EH (cell line): ENCODE results near the gene PROSER2.
A peak's percentile ranks its signal among the peaks of the same experiment; 100 is the strongest.

Source experiments
- DNase-seq: peaks from one replicate; pipeline ENCODE4 v3.0.0-alpha.2; 2015; ENCODE audit warnings: low read depth

Gene PROSER2

DNA sequence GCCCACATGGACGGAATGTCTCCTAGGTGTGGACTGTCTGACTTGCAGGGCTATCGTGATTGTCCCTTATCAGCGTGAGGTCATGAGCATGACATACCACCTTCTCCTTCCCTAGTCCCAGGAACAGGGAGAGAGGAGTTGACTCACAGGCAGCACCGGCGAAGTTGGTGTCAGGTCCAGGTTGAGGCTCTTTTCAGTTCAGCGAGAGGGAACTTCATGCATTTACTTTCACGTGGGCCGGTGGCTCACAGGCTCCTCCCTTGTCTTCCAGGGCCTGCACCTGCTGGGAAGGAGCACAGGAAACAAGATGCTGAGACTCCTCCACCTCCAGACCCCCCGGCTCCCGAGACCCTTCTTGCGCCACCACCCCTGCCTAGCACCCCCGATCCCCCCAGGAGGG, 46.1 kb downstream of the PROSER2 start:
- no peak for DNase-seq

DNA sequence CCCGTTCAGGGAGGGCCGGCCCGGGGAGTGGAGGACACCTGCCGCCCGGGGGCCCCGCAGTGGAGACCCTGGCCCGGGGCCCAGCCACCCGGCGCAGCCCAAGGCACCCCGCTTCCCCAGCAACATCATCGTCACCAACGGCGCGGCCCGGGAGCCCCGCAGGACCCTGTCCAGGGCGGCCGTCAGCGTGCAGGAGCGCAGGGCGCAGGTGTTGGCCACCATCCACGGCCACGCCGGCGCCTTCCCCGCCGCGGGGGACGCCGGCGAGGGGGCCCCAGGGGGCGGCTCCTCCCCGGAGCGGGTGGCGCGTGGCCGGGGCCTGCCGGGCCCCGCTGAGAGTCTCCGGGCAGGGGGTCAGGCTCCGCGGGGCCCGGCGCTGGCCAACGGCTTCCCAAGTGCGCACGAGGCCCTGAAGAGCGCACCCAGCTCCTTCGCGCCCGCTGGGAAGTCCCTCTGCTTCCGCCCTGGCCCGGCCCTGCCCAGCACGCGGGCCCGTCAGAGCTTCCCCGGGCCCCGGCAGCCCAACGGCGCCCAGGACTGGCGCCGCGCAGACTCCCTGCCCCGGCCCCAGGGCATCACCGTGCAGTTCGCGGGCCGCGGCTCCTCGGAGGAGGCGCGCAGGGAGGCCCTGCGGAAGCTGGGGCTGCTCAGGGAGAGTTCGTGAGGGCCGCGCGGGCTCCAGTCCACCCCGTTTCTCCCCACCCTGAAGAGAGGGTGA, 46.7 kb downstream of the PROSER2 start:
- peak; percentile 18 for DNase-seq

- DNase-seq = no peak
Observed at GRCh38 chr10:11870461-11870780, 47.3 kb downstream of the PROSER2 start.

GRCh38 chr10:11870900-11871400, 47.8 kb downstream of the PROSER2 start:
- DNase-seq = no peak

GRCh38 chr10:11871466-11871865, 48.3 kb downstream of the PROSER2 start:
- peak; percentile 4 for DNase-seq

DNA sequence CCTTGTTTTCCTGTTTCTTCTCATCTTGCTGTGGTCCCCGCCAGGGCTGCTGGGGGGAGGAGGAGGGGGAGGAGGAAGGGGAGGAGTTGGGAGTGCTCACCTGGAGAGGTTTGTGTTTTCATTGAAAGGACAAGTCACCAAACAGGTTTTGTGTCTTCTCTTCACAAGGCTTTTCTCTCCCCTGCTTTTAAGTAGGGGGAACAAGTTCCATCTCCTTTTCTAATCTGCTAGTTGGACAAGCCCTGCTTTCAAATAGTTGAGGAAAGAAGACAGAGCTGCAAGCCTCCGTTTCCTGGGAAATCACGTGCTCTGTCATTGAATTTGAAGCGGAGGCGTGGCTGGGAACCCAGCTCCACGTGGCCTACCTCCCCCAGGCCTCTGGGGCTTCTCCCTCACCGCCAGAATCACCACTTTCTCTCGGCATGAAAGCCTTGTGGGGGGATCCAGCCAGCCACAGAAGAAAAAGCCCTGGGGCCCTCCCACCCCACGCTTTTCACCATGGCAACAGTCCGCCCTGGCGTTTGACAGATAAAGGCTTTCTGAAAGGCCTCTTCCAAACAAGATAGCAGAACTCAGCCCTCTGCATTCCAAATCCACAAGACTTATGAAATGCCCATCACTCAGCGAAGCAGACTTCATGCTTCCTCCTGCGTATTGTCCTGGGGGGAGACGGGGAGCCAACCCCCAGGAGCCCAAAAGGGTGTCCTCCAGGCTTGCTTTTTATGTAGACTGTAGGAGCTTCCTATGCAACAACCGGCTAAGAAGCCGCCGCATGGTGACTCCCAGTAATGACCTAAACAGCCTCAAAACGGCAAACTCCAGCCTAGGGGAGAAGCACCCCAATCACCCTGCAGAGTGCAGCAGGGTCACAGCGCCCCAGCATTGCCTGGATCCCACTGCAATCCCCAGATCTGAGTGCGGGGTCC, 51.7 kb downstream of the PROSER2 start:
- peak; percentile 11 for DNase-seq

DNA sequence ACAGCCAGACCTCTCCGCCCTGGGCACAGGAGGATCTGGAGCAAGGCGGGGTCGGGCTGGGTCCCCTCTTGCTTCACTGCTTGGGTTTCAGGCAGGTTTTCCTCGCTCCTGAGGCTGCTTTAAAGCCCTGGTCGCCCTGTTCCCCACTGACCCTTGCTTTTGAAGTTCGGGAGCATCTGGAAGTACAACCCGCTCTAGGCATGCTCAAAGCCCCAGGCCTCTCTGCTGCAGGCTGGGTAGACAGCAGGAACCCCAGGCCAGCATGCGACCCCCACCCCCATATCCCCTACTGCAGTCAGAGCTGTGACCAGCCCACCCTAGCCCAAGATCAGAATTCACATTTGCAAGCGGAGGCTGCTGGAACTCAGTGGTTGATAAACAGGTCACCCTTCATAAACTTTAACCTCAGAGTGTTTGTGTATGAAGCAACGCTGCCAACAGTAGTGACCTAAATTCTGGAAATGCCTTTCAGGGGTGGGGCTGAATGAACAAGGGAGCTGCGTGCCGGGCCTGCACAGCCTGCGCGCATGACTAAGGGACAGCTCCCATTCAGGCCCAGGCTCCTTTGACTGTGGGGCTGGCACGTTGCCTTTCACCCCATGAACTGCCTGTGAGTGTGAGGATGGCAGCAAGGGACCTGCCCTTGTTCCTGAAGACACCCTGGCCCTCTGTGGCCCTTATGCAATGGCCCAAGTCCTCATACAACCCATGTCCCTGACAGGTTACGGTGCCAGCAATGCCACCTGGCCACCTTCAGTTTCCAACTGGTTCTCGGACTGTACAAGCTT, 52.5 kb downstream of the PROSER2 start:
- DNase-seq = peak; percentile 95

DNA sequence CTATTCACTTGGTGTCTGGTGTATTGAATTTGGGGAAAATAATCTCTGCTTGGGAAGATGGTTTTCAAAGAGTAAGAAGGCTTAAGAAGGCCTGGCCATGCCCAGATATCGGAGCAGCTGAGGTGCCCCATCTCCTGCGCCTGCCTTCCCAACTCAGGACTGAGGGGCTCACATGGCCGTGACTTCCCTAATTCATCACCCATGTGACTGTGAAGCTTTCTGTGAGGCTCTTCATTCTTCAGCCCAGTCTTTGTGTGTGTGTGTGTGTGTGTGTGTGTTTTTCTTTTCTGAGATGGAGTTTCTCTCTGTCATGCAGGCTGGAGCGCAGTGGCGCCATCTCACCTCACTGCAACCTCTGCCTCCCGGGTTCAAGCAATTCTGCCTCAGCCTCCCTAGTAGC, 53.2 kb downstream of the PROSER2 start:
- no peak for DNase-seq

DNA sequence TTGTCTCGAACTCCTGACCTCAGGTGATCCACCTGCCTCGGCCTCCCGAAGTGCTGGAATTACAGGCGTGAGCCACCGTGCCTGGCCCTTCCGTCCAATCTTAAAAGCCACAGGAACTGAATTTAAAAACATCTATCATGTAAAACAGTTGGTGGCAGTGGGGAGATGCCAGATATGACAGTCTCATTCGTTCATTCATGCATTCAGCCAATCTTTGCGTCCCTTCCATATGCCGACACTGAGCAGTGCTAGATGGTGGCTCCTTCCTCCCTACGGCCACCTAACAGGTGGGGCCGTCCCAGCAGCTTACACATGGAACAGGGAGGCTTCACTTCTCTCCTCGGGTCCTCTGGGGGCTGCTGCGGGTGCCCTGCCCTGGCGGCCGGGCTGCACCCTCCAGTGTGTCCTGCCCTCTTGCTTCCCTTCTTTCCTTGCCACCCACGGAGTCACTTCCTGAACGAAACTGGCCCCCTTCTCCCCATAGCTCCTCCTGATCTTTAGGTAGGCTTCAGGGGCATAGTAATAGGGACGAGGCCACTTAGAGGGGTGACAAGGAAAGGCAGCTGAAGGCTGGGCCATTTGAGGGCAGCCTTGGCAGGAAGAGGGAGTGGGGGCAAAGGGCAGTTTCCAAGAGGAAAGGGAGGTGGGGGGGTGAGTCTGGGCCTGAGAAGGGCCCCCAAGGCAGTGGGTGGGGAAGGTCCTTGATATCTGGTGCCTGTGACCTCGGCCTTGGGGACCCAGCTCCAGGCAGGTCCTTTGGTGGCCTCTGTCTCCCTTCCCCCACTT, 53.8 kb downstream of the PROSER2 start:
- DNase-seq = no peak

GRCh38 chr10:11877591-11877905, 54.4 kb downstream of the PROSER2 start:
- no peak for DNase-seq

DNA sequence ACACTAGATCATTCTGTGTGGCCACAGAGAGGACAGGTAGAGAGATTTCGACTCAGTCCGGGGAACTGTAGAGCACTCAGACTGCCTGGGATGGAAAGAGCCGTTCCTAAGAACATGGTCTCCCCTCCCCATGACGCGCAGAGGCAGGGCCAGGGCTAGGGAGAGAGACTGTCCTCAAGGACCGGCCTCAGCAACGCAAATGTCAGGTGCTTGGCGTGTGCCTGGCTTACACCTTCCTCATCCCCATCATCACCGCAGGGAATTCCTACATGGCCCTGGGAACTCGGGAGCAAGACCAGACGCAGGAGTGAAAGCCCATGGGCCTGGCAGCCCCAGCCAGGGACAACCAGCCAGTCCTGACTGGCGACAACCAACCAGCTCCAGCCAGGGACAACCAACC, 55.6 kb downstream of the PROSER2 start:
- DNase-seq = no peak

DNA sequence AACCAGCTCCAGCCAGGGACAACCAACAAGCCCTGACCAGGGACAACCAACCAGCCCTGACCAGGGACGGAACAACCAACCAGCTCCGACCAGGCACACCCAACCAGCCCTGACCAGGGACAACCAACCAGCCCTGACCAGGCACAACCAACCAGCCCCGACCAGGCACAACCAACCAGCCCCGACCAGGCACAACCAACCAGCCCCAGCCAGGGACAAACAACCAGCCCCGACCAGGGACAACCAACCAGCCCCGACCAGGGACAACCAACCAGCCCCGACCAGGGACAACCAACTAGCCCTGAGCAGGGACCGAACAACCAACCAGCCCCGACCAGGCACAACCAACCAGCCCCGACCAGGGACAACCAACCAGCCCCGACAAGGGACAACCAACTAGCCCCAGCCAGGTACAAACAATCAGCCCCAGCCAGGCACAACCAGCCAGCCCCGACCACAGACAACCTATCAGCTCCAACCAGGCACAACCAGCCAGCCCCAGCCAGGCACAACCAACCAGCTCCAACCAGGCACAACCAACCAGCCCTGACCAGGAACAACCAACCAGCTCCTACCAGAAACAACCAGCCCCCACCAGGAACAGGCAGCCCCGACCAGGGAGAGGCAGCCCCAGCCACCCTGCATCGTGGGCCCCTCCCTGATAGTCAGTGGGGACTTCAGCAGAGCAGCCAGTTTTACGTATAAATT, 56.4 kb downstream of the PROSER2 start:
- DNase-seq = no peak

DNA sequence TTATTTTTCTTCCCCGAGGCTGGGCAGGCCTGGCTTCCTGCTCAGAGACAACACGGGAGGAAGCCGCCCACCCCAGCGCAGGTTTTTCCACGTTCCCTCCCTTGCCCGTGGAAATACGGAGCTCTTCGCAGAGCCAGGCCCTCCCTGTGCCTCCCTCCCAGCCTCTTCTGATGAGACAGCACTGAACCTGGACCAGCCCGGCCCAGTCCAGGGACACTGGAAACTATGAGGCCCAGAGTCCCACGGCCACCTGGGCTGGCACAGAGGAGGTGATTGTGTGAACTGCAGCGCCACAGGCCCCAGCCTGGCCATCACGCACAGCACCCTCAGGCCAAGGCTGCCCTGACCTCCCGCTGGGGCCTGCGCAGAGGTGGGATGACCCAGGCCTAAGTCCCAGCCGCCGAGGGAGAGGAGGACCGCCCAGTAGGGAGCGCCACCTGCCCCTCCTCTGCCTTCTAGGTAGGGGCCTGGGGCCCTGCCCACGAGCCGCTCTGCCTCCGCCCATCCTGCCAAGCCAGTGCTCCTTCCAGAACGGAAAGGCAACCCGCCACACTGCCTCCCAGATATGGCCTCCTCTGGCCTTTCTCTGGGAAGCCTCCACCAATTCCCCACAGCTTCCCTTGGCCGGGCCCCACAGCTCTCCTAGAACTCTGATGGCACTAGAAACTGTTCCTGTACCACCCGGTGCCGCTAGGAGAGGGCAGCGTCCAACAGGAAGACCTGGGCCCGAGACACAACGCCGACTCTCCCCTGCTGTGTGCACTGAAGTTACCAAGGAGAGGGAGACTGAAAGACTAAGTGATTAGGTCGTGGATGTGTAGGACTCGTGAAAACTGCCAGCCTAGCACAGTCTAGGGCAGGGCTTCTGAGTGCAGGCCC, 57.2 kb downstream of the PROSER2 start:
- DNase-seq = no peak

DNA sequence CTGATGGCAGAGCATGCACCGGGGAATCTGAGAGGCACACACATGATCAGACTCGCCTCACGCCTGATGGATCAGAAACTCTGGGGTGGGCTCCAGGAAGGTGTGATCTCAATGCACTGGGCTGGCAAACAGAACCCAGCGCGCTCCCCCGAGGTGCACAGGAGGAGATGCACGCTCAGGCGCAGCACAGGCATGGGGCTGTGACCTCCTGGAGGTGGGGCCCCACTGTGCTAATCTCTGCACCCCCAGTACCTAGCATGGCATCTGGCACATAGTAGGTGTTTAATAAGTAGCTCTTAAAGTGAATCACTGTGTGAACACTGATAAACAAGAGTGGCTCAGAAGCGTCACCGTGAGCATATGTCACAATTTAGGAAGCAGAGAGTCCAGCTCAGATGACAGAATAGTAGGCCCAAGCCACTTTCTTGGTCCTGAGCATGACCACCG, 57.9 kb downstream of the PROSER2 start:
- no peak for DNase-seq

- DNase-seq = peak; percentile 41
Observed at GRCh38 chr10:11881477-11882417, 58.6 kb downstream of the PROSER2 start.

DNA sequence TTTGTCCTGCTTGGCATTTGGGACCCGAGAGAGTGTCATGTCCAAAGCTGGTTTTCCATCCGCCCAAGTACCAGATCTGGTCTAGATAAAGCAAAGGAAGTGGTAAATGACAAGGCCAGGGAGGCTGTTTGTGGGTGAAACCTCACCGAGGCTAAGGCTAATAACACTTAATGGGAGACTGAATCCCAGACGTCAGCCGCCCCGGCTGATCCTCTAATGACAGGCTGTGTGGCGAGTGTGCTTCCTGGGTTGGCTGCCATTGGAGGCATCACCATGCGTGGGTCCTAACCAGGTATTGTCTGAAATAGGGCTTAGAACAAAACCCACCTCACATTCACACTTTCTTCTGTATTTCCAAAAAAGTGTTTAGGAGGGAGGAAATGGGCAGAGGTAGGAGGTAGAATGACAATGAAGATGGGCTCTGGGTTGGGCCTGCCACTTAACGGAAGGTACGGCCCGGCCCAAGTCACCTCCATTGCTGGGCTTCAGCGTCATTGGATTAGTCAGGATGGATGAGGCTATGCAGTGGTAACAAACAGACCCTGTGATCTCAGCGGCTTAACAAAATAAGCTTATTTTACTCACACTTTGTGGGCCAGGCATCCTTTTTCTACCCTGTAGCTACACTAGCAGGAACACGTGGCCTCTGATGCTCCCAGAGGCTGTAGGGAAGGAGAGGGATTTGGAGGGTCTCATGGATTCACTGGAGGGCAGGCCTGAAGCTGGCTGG, 59.7 kb downstream of the PROSER2 start:
- DNase-seq = peak; percentile 17

GRCh38 chr10:11884706-11885423, 61.7 kb downstream of the PROSER2 start:
- DNase-seq = no peak
